GM12865 (cell line): ENCODE results near the gene TOPBP1.
"Not testable (repeated sequence)": the region's sequence is repeated elsewhere in the genome, so short reads cannot be mapped to it uniquely, and the experiment has no call there.

ENCODE experiments used
- DNase-seq: peaks from one replicate; pipeline ENCODE4 v3.0.0; 2010; ENCODE audit warnings: low read depth
- H3K4me3 ChIP-seq: 2 replicates; pipeline ENCODE4 v1.5.1; 2011; ENCODE audit warnings: mild to moderate bottlenecking, low read depth, low read length, control low read depth
- CTCF ChIP-seq: IDR thresholded peaks from 2 replicates; pipeline ENCODE4 v1.5.1; 2011; ENCODE audit warnings: low read length, control low read depth, low read depth, inconsistent platforms; ENCODE audit not compliant: insufficient read depth; ENCODE audit errors: missing control alignments

TOPBP1 gene

GRCh38 chr3:133563186-133563591, 98.6 kb downstream of the TOPBP1 start:
- no peak for TF ChIP-seq CTCF
- DNase-seq: no peak
- no peak overlapping the region for H3K4me3 ChIP-seq

GRCh38 chr3:133562376-133562775, 99.4 kb downstream of the TOPBP1 start:
- DNase-seq: no peak
- H3K4me3 ChIP-seq: no peak overlapping the region
- TF ChIP-seq CTCF: no peak

- no peak for TF ChIP-seq CTCF
- no peak overlapping the region for H3K4me3 ChIP-seq
- DNase-seq: peak; percentile 41
These were observed 100.1 kb downstream of the TOPBP1 start for GRCh38 chr3:133561679-133562078.

- not testable (repeated sequence) for DNase-seq
These were observed 110.2 kb downstream of the TOPBP1 start for GRCh38 chr3:133551589-133551988.

More at GRCh38 chr3:133551589-133551988, 110.2 kb downstream of the TOPBP1 start:
- H3K4me3 ChIP-seq: not testable (repeated sequence)
